ENCODE data around the gene AMZ2.

DNA sequence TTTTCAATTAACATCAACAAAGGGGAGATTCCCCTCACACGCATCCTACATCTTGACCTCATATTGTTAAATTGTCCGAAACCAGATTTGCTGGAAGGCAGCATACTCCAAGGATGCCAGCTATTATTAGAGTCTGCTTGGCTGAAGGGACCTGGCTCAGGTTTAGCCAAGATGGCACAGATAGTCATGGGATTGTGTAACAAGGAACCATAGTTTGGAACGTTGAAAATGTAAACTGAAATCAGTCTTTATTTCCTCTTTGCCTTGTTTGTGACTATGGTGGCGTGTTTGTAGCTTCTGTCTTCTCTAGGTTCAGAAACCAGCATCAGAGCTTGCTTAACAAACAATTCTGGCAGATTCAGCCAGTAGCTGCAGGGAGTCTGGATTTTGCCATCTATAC is 49.4 kb downstream of the AMZ2 start:
- TF ChIP-seq, protein P1, sequence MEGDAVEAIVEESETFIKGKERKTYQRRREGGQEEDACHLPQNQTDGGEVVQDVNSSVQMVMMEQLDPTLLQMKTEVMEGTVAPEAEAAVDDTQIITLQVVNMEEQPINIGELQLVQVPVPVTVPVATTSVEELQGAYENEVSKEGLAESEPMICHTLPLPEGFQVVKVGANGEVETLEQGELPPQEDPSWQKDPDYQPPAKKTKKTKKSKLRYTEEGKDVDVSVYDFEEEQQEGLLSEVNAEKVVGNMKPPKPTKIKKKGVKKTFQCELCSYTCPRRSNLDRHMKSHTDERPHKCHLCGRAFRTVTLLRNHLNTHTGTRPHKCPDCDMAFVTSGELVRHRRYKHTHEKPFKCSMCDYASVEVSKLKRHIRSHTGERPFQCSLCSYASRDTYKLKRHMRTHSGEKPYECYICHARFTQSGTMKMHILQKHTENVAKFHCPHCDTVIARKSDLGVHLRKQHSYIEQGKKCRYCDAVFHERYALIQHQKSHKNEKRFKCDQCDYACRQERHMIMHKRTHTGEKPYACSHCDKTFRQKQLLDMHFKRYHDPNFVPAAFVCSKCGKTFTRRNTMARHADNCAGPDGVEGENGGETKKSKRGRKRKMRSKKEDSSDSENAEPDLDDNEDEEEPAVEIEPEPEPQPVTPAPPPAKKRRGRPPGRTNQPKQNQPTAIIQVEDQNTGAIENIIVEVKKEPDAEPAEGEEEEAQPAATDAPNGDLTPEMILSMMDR (IDR thresholded peaks at IDR 0.05) = no peak
- TF ChIP-seq POLR2A (IDR thresholded peaks at IDR 0.05) (no peak), EP300 (IDR thresholded peaks at IDR 0.05; ENCODE audit: low read depth) (no peak), POLR2AphosphoS5 (IDR thresholded peaks at IDR 0.05) (no peak)

Data from transverse colon (tissue), 4 donors.